VCaP (cell line): Measurements from ENCODE around the gene ADGRA3.
"Not testable (repeated sequence)": the region's sequence is repeated elsewhere in the genome, so short reads cannot be mapped to it uniquely, and the experiment has no call there.

Experiments used
- H3K27ac ChIP-seq: fragments of 450-650 bp; 2 replicates; pipeline ENCODE4 v1.5.1; 2017
- TF ChIP-seq, protein P1 (sequence below): fragments of 450-650 bp; conservative IDR thresholded peaks from 2 replicates; pipeline ENCODE4 v1.5.1; 2017; ENCODE audit warnings: mild to moderate bottlenecking, moderate library complexity

ADGRA3 gene

GRCh38 chr4:22408474-22408873, 107.4 kb downstream of the ADGRA3 start:
- TF ChIP-seq, protein P1, sequence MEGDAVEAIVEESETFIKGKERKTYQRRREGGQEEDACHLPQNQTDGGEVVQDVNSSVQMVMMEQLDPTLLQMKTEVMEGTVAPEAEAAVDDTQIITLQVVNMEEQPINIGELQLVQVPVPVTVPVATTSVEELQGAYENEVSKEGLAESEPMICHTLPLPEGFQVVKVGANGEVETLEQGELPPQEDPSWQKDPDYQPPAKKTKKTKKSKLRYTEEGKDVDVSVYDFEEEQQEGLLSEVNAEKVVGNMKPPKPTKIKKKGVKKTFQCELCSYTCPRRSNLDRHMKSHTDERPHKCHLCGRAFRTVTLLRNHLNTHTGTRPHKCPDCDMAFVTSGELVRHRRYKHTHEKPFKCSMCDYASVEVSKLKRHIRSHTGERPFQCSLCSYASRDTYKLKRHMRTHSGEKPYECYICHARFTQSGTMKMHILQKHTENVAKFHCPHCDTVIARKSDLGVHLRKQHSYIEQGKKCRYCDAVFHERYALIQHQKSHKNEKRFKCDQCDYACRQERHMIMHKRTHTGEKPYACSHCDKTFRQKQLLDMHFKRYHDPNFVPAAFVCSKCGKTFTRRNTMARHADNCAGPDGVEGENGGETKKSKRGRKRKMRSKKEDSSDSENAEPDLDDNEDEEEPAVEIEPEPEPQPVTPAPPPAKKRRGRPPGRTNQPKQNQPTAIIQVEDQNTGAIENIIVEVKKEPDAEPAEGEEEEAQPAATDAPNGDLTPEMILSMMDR, result no peak
- no peak overlapping the region for H3K27ac ChIP-seq

DNA sequence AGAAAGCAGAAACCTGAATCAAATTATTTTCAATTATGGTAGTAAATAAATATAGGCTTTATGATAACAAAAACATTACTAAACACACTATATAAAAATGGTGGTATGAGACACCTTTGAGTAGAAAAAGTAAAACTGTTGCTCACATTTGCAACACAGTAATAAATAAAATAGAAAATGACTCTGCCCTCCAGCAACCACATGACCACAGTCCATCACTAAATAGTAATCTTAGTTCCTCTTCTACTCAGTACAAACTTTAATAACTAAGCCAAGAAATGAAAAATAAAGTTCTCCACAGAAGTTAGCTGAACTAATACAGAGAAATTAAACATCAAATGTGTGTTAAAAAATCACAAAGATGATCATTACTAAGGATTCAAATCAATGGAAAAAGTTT, 108.5 kb downstream of the ADGRA3 start:
- TF ChIP-seq, protein P1, result no peak
- H3K27ac ChIP-seq, result no peak overlapping the region

DNA sequence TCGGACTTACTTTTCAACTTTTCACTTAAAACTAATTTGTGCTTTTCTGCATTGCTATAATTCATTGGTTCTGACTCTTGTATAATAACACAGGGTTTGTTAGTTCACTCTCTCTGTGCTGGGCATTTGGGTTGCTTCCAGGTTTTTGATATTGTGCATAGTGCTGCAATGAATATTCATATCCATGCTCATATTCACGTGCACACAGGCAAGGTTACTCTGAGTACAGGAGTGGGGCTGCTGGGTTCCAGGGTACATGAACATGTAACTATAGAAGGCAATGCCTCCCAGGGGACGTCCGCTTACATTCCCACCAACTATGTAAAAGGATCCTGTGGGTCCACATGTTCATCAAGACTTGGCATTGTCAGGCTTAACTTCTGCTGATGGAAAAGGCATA, 117.2 kb downstream of the ADGRA3 start:
- H3K27ac ChIP-seq, result no peak overlapping the region
- TF ChIP-seq, protein P1, result no peak

- no peak overlapping the region for H3K27ac ChIP-seq
- TF ChIP-seq, protein P1, result no peak
These were observed 124.3 kb downstream of the ADGRA3 start for GRCh38 chr4:22391551-22391950.

DNA sequence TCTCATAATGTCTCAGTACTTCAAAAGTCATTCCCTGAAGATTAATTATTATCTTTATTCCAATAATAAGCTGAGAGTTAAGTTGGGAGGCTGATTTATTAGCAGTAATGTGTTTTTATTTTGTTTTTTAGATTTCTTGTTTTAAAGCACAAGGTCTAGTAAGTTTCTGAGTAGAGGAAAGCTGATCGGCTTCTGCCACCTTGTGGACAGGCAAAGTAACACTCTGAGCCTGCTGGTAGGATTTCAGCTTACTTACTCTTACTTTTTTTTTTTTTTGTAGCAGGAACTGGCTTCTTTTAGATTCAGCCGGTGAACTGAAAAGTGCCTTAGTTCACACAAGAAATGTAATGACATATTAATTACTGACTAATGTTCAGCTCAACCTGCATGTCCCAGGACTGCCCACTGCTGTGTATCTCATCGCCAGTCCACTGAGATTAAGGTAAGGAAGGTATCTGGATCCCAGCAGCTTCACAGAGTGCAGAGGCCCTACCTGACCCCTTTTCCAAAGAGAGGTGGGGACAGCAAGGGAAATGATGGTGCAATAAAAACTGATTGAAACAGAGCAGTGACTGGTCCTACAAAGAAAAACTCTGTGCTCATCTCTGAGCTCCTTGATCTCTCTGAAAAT, 126.5 kb downstream of the ADGRA3 start:
- no peak overlapping the region for H3K27ac ChIP-seq
- TF ChIP-seq, protein P1, result peak; percentile 89

GRCh38 chr4:22385611-22386011, 130.3 kb downstream of the ADGRA3 start:
- TF ChIP-seq, protein P1, result no peak
- H3K27ac ChIP-seq, result peak overlapping the region; percentile 42

DNA sequence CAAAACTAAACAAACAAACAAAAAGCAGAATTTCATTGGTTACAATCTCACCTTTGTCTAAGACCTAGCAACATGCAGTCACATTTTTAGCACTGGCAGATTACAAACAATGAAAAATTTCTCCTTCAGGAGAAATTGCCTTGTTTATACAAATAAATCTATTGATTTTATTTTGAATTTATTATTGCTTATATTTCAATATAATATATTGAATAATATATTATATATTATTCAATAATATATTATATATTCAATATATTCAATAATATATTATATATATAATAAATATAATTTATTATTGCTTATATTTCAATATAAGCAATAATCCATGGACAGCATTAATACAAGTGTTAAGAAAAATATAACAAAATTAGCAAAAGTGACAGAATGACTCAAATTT, 131.7 kb downstream of the ADGRA3 start:
- TF ChIP-seq, protein P1, result no peak
- no peak overlapping the region for H3K27ac ChIP-seq

GRCh38 chr4:22382216-22382615, 133.7 kb downstream of the ADGRA3 start:
- not testable (repeated sequence) for H3K27ac ChIP-seq
